GM12872 (cell line): ENCODE results near the gene CATSPERD.

Experiments
- CTCF ChIP-seq: IDR thresholded peaks from 3 replicates; pipeline ENCODE4 v1.5.1; 2011; ENCODE audit warnings: low read depth, mild to moderate bottlenecking, low read length, moderate library complexity; ENCODE audit not compliant: insufficient read depth

Gene CATSPERD

GRCh38 chr19:5778402-5778801 is 58.0 kb downstream of the CATSPERD start:
- no peak for TF ChIP-seq CTCF

- no peak for TF ChIP-seq CTCF
Measured at GRCh38 chr19:5782322-5782721, 61.9 kb downstream of the CATSPERD start.

- TF ChIP-seq CTCF, result no peak
Measured at GRCh38 chr19:5782945-5783919, 62.8 kb downstream of the CATSPERD start.

- TF ChIP-seq CTCF, result no peak
Measured at GRCh38 chr19:5784581-5785147, 64.2 kb downstream of the CATSPERD start, which contains the start of gene PRR22. TSS of gene PRR22 (minus strand) at chr19:5784746. CDS start at chr19:5784660, 86 bp downstream.

GRCh38 chr19:5785423-5785822 is 65.0 kb downstream of the CATSPERD start:
- no peak for TF ChIP-seq CTCF

- no peak for TF ChIP-seq CTCF
Measured at GRCh38 chr19:5786593-5787408, 66.4 kb downstream of the CATSPERD start.

- no peak for TF ChIP-seq CTCF
Measured at GRCh38 chr19:5787409-5788182, 67.2 kb downstream of the CATSPERD start.
